A549 (cell line): Measurements from ENCODE around the gene OMD. TPM values are rescaled to one million over a fixed set of nuclear protein-coding genes. Genes with fewer than 3 reads are reported as not detected.

Source experiments
- ATAC-seq, 2 experiments: fragments of 200-7000 bp in 1 of 2; fragments of >200 bp in 1 of 2; cut with Nextera tagmentation in 1 of 2; cut with Tn5 transposase in 1 of 2; 3 replicates each; pipeline versions ENCODE4 v1.8.0 to v1.9.1; 2018 to 2020; ENCODE audit warnings: mild to moderate bottlenecking in 1 of 2, moderate library complexity in 1 of 2
- CTCF ChIA-PET: fragments of 300-600 bp; sonication (Branson Sonifier 250); formaldehyde crosslinking; extraction: SDS; loops from one replicate; lab custom pipeline; 2021; ENCODE audit warnings: antibody characterized with exemption, inconsistent platforms; lab: Yijun Ruan, JAX
- POLR2A ChIA-PET: fragments of 350-600 bp; formaldehyde crosslinking; extraction: SDS; loops from one replicate; lab custom pipeline; 2021; ENCODE audit warnings: antibody characterized with exemption, inconsistent platforms; lab: Yijun Ruan, JAX
- DNase-seq, 2 experiments: peaks; one replicate each; pipeline versions ENCODE4 v3.0.0 to v3.0.0-alpha.2; 2011 to 2016; ENCODE audit warnings: low read depth in 1 of 2, low spot score in 1 of 2
- FAIRE-seq: peaks from 2 replicates; lab custom pipeline; 2011; peaks lifted over from hg19 to GRCh38; lab: Jason Lieb, UNC
- H3K27ac ChIP-seq, 2 experiments: fragments of >200 bp; sonication (Bioruptor Twin); formaldehyde crosslinking; 3 replicates each; pipeline ENCODE4 v1.5.1; 2016 to 2017
- H3K4me1 ChIP-seq: fragments of >200 bp; sonication (Bioruptor Twin); formaldehyde crosslinking; 3 replicates; pipeline ENCODE4 v1.6.1; 2016
- H3K4me2 ChIP-seq: fragments of >200 bp; sonication (Bioruptor Twin); formaldehyde crosslinking; 3 replicates; pipeline ENCODE4 v1.6.1; 2016
- H3K4me3 ChIP-seq: fragments of >200 bp; sonication (Bioruptor Twin); formaldehyde crosslinking; 3 replicates; pipeline ENCODE4 v1.5.1; 2016
- H3K9me3 ChIP-seq: fragments of >200 bp; sonication (Bioruptor Twin); formaldehyde crosslinking; 3 replicates; pipeline ENCODE4 v1.6.1; 2016
- BCL3 ChIP-seq: fragments of >200 bp; sonication (Bioruptor Twin); formaldehyde crosslinking; IDR thresholded peaks from 3 replicates; pipeline ENCODE4 v1.6.1; 2016
- CHD4 ChIP-seq: fragments of 200-600 bp; sonication (generic); IDR thresholded peaks from 2 replicates; pipeline ENCODE4 v1.6.1; 2016; ENCODE audit warnings: antibody characterized with exemption, mild to moderate bottlenecking, borderline replicate concordance
- EP300 ChIP-seq, 2 experiments: fragments of >200 bp; sonication (Bioruptor Twin); formaldehyde crosslinking; IDR thresholded peaks; 2 replicates in 1 of 2; 3 replicates in 1 of 2; pipeline ENCODE4 v1.6.1; 2016 to 2017
- FOSL2 ChIP-seq, 2 experiments: fragments of 450-650 bp in 1 of 2; fragments of >200 bp in 1 of 2; sonication (Bioruptor Twin) in 1 of 2; formaldehyde crosslinking; IDR thresholded peaks; 2 replicates each; pipeline versions ENCODE4 v1.5.0 to v1.6.1; 2016 to 2020; ENCODE audit warnings: mild to moderate bottlenecking in 1 of 2, moderate library complexity in 1 of 2
- GATA3 ChIP-seq: IDR thresholded peaks from 2 replicates; pipeline ENCODE4 v1.6.1; 2012; ENCODE audit warnings: borderline replicate concordance
- HEYL ChIP-seq: fragments of 250-450 bp; sonication (Bioruptor Pico); IDR thresholded peaks from 2 replicates; pipeline ENCODE4 v1.8.0; 2021; ENCODE audit warnings: mild to moderate bottlenecking, moderate library complexity
- HMGXB4 ChIP-seq: fragments of 250-450 bp; sonication (Bioruptor Pico); IDR thresholded peaks from 2 replicates; pipeline ENCODE4 v1.5.0; 2021; ENCODE audit warnings: mild to moderate bottlenecking, moderate library complexity, borderline replicate concordance
- HOXB13 ChIP-seq: fragments of 250-450 bp; sonication (Bioruptor Pico); IDR thresholded peaks from 2 replicates; pipeline ENCODE4 v1.5.0; 2020; ENCODE audit warnings: low read depth, mild to moderate bottlenecking, moderate library complexity
- KDM5A ChIP-seq: fragments of 200-600 bp; sonication (generic); IDR thresholded peaks from 2 replicates; pipeline ENCODE4 v1.6.1; 2016; ENCODE audit warnings: antibody characterized with exemption, mild to moderate bottlenecking
- MAZ ChIP-seq: fragments of 150-350 bp; IDR thresholded peaks from 2 replicates; pipeline ENCODE4 v1.6.1; 2014; ENCODE audit warnings: antibody characterized with exemption, low read depth, low read length, borderline replicate concordance
- NPAS2 ChIP-seq: fragments of 250-450 bp; sonication (Bioruptor Pico); IDR thresholded peaks from 2 replicates; pipeline ENCODE4 v1.8.0; 2022; ENCODE audit warnings: mild to moderate bottlenecking, moderate library complexity, borderline replicate concordance
- NR3C1 ChIP-seq: fragments of >200 bp; sonication (Bioruptor Twin); formaldehyde crosslinking; IDR thresholded peaks from 3 replicates; pipeline ENCODE4 v1.6.1; 2017
- POLR2AphosphoS2 ChIP-seq: conservative IDR thresholded peaks from 2 replicates; pipeline ENCODE4 v1.6.1; 2012; ENCODE audit warnings: low read length, improper control_type of control experiment, inconsistent platforms
- RARB ChIP-seq: fragments of 250-450 bp; sonication (Bioruptor Pico); IDR thresholded peaks from 2 replicates; pipeline ENCODE4 v1.8.0; 2021; ENCODE audit warnings: mild to moderate bottlenecking, moderate library complexity
- ZC3H11A ChIP-seq: fragments of 450-650 bp; IDR thresholded peaks from 2 replicates; pipeline ENCODE4 v1.6.1; 2014; ENCODE audit warnings: antibody characterized with exemption, mild to moderate bottlenecking
- ZFP36 ChIP-seq: fragments of 450-650 bp; IDR thresholded peaks from 2 replicates; pipeline ENCODE4 v1.6.1; 2014; ENCODE audit warnings: borderline replicate concordance; ENCODE audit not compliant: partially characterized antibody
- WGBS: methylation state at CpG from one replicate; pipeline ENCODE4 v1.1.6; 2017; ENCODE audit errors: missing lambda C conversion rate; 5-methylcytosine and 5-hydroxymethylcytosine counted together
- polyA plus RNA-seq, 4 experiments: library from polyadenylated mRNA; depleted of rRNA in 3 of 4; stranded (reverse); fragments of >200 nt; fragmentation: RNase III in 1 of 4; extraction: RNeasy Plus Mini Kit Qiagen cat#74134 plus additional on column Dnase treatment in 1 of 4; gene quantifications; 2 replicates in 3 of 4; 3 replicates in 1 of 4; pipeline ENCODE4 v1.2.3, GENCODE V29; 2011 to 2017

OMD gene
- polyA plus RNA-seq, 2 of the 4 experiments (the other 2 are of a cell fraction) = not detected

GRCh38 chr9:92429836-92430235, 5.6 kb upstream of the OMD start:
- POLR2A ChIA-PET = no interaction called here
- Histone ChIP-seq H3K4me1 (no peaks in the 10 kb centered on the region), H3K4me2 (no peak overlapping the region), H3K4me3 (no peak overlapping the region), H3K9me3 (no peaks in the 10 kb centered on the region), H3K27ac (no peak overlapping the region)
- CTCF ChIA-PET = no interaction called here
- no peak for DNase-seq
- no peak for FAIRE-seq
- WGBS = 50% methylated on average over 2 of the region's 2 CpGs
- ATAC-seq = no peak
- TF ChIP-seq ZFP36 (no peak), HEYL (no peak), POLR2AphosphoS2 (no peak), NR3C1 (no peak), KDM5A (no peak), MAZ (no peak), BCL3 (no peak), EP300 (IDR thresholded peaks at IDR 0.05) (no peak), CHD4 (no peak), NPAS2 (CRISPR knock-in tag) (no peak)

- Histone ChIP-seq H3K4me1 (no peaks in the 10 kb centered on the region), H3K4me3 (no peak overlapping the region), H3K27ac (no peak overlapping the region), H3K9me3 (no peaks in the 10 kb centered on the region), H3K4me2 (no peak overlapping the region)
- DNase-seq (no peak), ATAC-seq (no peak), FAIRE-seq (no peak)
- ChIA-PET POLR2A (no interaction called here), CTCF (no interaction called here)
- no peak for TF ChIP-seq RARB (CRISPR knock-in tag)
- TF ChIP-seq GATA3 = no peak
- 89% methylated on average over 5 of the region's 5 CpGs for WGBS
These were observed 2.4 kb upstream of the OMD start for GRCh38 chr9:92426501-92427145.

GRCh38 chr9:92425474-92425873, 1.2 kb upstream of the OMD start:
- DNase-seq (no peak), FAIRE-seq (no peak)
- CTCF ChIA-PET = no interaction called here

GRCh38 chr9:92423612-92424011, 659 bp downstream of the OMD start:
- DNase-seq (no peak), ATAC-seq (no peak)
- ChIA-PET POLR2A (no interaction called here), CTCF (no interaction called here)
- H3K9me3 ChIP-seq = no peaks in the 10 kb centered on the region
- no peak overlapping the region for H3K4me3 ChIP-seq
- H3K27ac ChIP-seq = no peak overlapping the region
- H3K4me1 ChIP-seq = no peaks in the 10 kb centered on the region
- TF ChIP-seq FOSL2 (IDR thresholded peaks at IDR 0.05) = no peak
- TF ChIP-seq FOSL2 (CRISPR knock-in tag; IDR thresholded peaks at IDR 0.05) = no peak
- TF ChIP-seq HOXB13 = no peak
- TF ChIP-seq HMGXB4 (CRISPR knock-in tag) = no peak
- TF ChIP-seq, all 56 proteins: peak for 0
- FAIRE-seq = no peak
- 93% methylated on average over 2 of the region's 2 CpGs for WGBS
- H3K4me2 ChIP-seq = no peak overlapping the region

More at GRCh38 chr9:92425474-92425873, 1.2 kb upstream of the OMD start:
- 62% methylated on average over 2 of the region's 2 CpGs for WGBS
- no peak for TF ChIP-seq ZC3H11A
- POLR2A ChIA-PET = no interaction called here
- Histone ChIP-seq H3K9me3 (no peaks in the 10 kb centered on the region), H3K27ac (no peak overlapping the region), H3K4me1 (no peaks in the 10 kb centered on the region), H3K4me2 (no peak overlapping the region), H3K4me3 (no peak overlapping the region)
- no peak for ATAC-seq
